Body of pancreas (tissue), 4 donors: Measurements from ENCODE around the gene ST6GALNAC3.

Source experiments
- POLR2A ChIP-seq, 3 donors: fragments of 450-650 bp; IDR thresholded peaks; one replicate each; pipeline ENCODE4 v1.6.1; 2016; ENCODE audit warnings: antibody characterized with exemption in 3 of 3, mild to moderate bottlenecking in 2 of 3
- TF ChIP-seq, protein P1 (sequence below), 7 experiments: fragments of 450-650 bp in 4 of 7; fragments of 200-600 bp in 3 of 7; sonication (generic) in 3 of 7; IDR thresholded peaks; one replicate each; pipeline ENCODE4 v1.5.1; 2016 to 2019; ENCODE audit warnings: antibody characterized with exemption in 7 of 7

DNA sequence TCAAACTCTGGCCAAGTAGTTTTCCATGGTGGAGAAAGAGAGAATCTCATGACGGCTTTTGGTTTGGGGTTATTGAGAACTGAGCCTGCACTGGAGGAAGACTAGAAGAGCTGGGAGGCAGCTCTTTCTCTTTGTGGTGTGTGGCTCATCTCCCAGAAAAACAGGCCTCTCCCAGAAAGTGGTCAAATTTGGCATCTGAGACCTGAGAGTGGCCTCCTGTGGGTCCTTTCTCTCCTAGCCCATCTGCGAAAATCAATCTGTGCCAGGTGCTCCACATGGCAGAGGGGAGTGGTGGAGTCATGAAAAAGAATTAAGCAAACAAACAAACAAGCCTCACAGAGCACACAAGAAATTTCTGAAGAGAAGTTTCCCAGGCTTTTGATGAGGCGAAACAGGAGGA lies 305.0 kb downstream of the ST6GALNAC3 start:
- TF ChIP-seq, protein P1, sequence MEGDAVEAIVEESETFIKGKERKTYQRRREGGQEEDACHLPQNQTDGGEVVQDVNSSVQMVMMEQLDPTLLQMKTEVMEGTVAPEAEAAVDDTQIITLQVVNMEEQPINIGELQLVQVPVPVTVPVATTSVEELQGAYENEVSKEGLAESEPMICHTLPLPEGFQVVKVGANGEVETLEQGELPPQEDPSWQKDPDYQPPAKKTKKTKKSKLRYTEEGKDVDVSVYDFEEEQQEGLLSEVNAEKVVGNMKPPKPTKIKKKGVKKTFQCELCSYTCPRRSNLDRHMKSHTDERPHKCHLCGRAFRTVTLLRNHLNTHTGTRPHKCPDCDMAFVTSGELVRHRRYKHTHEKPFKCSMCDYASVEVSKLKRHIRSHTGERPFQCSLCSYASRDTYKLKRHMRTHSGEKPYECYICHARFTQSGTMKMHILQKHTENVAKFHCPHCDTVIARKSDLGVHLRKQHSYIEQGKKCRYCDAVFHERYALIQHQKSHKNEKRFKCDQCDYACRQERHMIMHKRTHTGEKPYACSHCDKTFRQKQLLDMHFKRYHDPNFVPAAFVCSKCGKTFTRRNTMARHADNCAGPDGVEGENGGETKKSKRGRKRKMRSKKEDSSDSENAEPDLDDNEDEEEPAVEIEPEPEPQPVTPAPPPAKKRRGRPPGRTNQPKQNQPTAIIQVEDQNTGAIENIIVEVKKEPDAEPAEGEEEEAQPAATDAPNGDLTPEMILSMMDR (IDR thresholded peaks at IDR 0.05), result no peak
- TF ChIP-seq POLR2A (IDR thresholded peaks at IDR 0.05), result no peak
